ENCODE results near the gene ZNF780A. TPM values are rescaled to one million over a fixed set of nuclear protein-coding genes. Genes with fewer than 3 reads are reported as not detected.

ZNF780A gene
- total RNA-seq, 1 donor from 2014 or later, result 13.0 TPM

GRCh38 chr19:40084948-40085347, 5.8 kb downstream of the ZNF780A start:
- Mint-ChIP-seq H3K27me3 (ENCODE audit: unreplicated experiment) (no peaks in the 10 kb centered on the region), H3K4me1 (ENCODE audit: unreplicated experiment) (peaks cover 14% of the 10 kb centered on the region), H3K36me3 (ENCODE audit: unreplicated experiment) (peaks cover 52% of the 10 kb centered on the region), H3K27ac (ENCODE audit: unreplicated experiment) (no peak overlapping the region), H3K4me3 (ENCODE audit: unreplicated experiment) (no peak overlapping the region), H3K9me3 (ENCODE audit: unreplicated experiment) (peaks cover 21% of the 10 kb centered on the region)
- TF ChIP-seq, protein P1, sequence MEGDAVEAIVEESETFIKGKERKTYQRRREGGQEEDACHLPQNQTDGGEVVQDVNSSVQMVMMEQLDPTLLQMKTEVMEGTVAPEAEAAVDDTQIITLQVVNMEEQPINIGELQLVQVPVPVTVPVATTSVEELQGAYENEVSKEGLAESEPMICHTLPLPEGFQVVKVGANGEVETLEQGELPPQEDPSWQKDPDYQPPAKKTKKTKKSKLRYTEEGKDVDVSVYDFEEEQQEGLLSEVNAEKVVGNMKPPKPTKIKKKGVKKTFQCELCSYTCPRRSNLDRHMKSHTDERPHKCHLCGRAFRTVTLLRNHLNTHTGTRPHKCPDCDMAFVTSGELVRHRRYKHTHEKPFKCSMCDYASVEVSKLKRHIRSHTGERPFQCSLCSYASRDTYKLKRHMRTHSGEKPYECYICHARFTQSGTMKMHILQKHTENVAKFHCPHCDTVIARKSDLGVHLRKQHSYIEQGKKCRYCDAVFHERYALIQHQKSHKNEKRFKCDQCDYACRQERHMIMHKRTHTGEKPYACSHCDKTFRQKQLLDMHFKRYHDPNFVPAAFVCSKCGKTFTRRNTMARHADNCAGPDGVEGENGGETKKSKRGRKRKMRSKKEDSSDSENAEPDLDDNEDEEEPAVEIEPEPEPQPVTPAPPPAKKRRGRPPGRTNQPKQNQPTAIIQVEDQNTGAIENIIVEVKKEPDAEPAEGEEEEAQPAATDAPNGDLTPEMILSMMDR (IDR thresholded peaks at IDR 0.05), result no peak
- no peak for DNase-seq (ENCODE audit: extremely low spot score, unreplicated experiment)

DNA sequence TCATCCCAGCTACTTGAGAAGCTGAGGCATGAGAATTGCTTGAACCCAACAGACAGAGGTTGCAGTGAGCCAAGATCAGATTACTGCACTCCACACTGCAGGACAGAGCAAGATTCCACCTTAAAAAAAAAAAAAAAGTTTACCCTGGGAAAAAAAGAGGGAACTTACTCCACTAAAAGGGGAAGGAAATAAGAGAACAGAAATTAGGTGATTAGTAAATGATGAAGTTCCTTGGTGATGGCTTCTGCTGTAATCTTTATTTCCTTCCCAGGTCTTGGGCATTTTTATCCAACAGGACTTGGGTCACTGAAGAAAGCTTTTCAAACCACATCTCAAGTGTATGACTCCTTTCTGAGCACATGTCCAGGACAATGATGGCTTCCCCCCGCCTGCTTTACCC, 9.3 kb downstream of the ZNF780A start:
- TF ChIP-seq, protein P1 (IDR thresholded peaks at IDR 0.05), result no peak
- no peak overlapping the region for H3K27ac Mint-ChIP-seq (ENCODE audit: unreplicated experiment)
- no peak for DNase-seq (ENCODE audit: extremely low spot score, unreplicated experiment)

GRCh38 chr19:40080289-40080688, 10.5 kb downstream of the ZNF780A start:
- Mint-ChIP-seq H3K27me3 (ENCODE audit: unreplicated experiment) (no peaks in the 10 kb centered on the region), H3K9me3 (ENCODE audit: unreplicated experiment) (peaks cover 46% of the 10 kb centered on the region), H3K4me1 (ENCODE audit: unreplicated experiment) (no peaks in the 10 kb centered on the region), H3K4me3 (ENCODE audit: unreplicated experiment) (no peak overlapping the region), H3K27ac (ENCODE audit: unreplicated experiment) (no peak overlapping the region), H3K36me3 (ENCODE audit: unreplicated experiment) (peaks cover 84% of the 10 kb centered on the region)
- TF ChIP-seq, protein P1 (IDR thresholded peaks at IDR 0.05), result no peak
- no peak for DNase-seq (ENCODE audit: extremely low spot score, unreplicated experiment)

More for the DNA sequence above, 9.3 kb downstream of the ZNF780A start:
- no peak overlapping the region for H3K4me3 Mint-ChIP-seq (ENCODE audit: unreplicated experiment)
- H3K27me3 Mint-ChIP-seq (ENCODE audit: unreplicated experiment), result no peaks in the 10 kb centered on the region
- H3K9me3 Mint-ChIP-seq (ENCODE audit: unreplicated experiment), result peaks cover 36% of the 10 kb centered on the region
- H3K4me1 Mint-ChIP-seq (ENCODE audit: unreplicated experiment), result no peaks in the 10 kb centered on the region
- peaks cover 73% of the 10 kb centered on the region for H3K36me3 Mint-ChIP-seq (ENCODE audit: unreplicated experiment)

DNA sequence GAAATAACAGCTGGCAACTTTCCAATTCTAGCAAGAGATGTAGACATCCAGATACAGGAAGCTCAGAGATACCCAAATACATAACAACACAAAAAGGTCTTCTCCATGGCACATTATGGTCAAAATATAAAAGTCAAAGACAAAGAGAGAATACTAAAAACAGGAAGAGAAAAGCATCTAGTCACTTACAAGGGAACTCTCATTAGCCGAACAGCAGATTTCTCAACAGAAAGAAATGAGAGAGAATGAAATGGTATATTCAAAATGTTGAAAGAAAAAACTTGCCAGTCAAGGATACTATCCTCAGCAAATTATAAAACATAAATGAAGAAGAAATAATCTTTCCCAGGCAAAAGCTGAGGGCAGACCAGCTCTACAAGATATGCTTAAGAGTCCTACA, 12.4 kb downstream of the ZNF780A start:
- no peak for DNase-seq (ENCODE audit: extremely low spot score, unreplicated experiment)
- H3K4me3 Mint-ChIP-seq (ENCODE audit: unreplicated experiment), result no peak overlapping the region
- no peaks in the 10 kb centered on the region for H3K4me1 Mint-ChIP-seq (ENCODE audit: unreplicated experiment)
- H3K27me3 Mint-ChIP-seq (ENCODE audit: unreplicated experiment), result no peaks in the 10 kb centered on the region
- H3K27ac Mint-ChIP-seq (ENCODE audit: unreplicated experiment), result no peak overlapping the region
- H3K36me3 Mint-ChIP-seq (ENCODE audit: unreplicated experiment), result peaks cover 94% of the 10 kb centered on the region
- TF ChIP-seq, protein P1 (IDR thresholded peaks at IDR 0.05), result no peak
- peaks cover 52% of the 10 kb centered on the region for H3K9me3 Mint-ChIP-seq (ENCODE audit: unreplicated experiment)

GRCh38 chr19:40070058-40070457, 20.7 kb downstream of the ZNF780A start:
- no peak overlapping the region for H3K27ac Mint-ChIP-seq (ENCODE audit: unreplicated experiment)
- peaks cover 30% of the 10 kb centered on the region for H3K9me3 Mint-ChIP-seq (ENCODE audit: unreplicated experiment)
- DNase-seq (ENCODE audit: extremely low spot score, unreplicated experiment), result no peak
- H3K4me3 Mint-ChIP-seq (ENCODE audit: unreplicated experiment), result no peak overlapping the region
- H3K4me1 Mint-ChIP-seq (ENCODE audit: unreplicated experiment), result no peaks in the 10 kb centered on the region
- TF ChIP-seq, protein P1 (IDR thresholded peaks at IDR 0.05), result no peak
- peaks cover 41% of the 10 kb centered on the region for H3K36me3 Mint-ChIP-seq (ENCODE audit: unreplicated experiment)
- H3K27me3 Mint-ChIP-seq (ENCODE audit: unreplicated experiment), result no peaks in the 10 kb centered on the region
